GM23338 (cell line): Measurements from ENCODE around the gene LYSMD3. TPM values are rescaled to one million over a fixed set of nuclear protein-coding genes. Genes with fewer than 3 reads are reported as not detected.

ENCODE experiments used
- ATAC-seq: fragments of 200-7000 bp; cut with Tn5 transposase; 3 replicates; pipeline ENCODE4 v1.9.1; 2020
- DNase-seq: peaks from one replicate; pipeline ENCODE4 v3.0.0-alpha.2; 2015; ENCODE audit warnings: low spot score
- H2AFZ ChIP-seq: fragments of 200-600 bp; sonication (generic); 2 replicates; pipeline ENCODE4 v1.8.0; 2016; ENCODE audit warnings: antibody characterized with exemption, mild to moderate bottlenecking, moderate library complexity
- H3F3A ChIP-seq: fragments of 200-600 bp; sonication (generic); replicated peaks from 2 replicates; pipeline ENCODE4 v1.8.0; 2017; ENCODE audit warnings: antibody characterized with exemption, mixed run types, low read depth
- H3K27ac ChIP-seq: fragments of 200-600 bp; sonication (generic); 2 replicates; pipeline ENCODE4 v1.6.1; 2016; ENCODE audit warnings: low read depth
- H3K27me3 ChIP-seq: fragments of 200-600 bp; sonication (generic); 2 replicates; pipeline ENCODE4 v1.8.0; 2016; ENCODE audit warnings: mild to moderate bottlenecking, mixed run types, moderate library complexity; ENCODE audit not compliant: insufficient read depth
- H3K36me3 ChIP-seq: fragments of 200-600 bp; sonication (generic); 2 replicates; pipeline ENCODE4 v1.8.0; 2016; ENCODE audit warnings: mild to moderate bottlenecking; ENCODE audit not compliant: insufficient read depth
- H3K4me1 ChIP-seq: fragments of 200-600 bp; sonication (generic); 2 replicates; pipeline ENCODE4 v1.8.0; 2016; ENCODE audit warnings: mild to moderate bottlenecking, moderate library complexity; ENCODE audit not compliant: insufficient read depth
- H3K4me2 ChIP-seq: fragments of 200-600 bp; sonication (generic); 2 replicates; pipeline ENCODE4 v1.7.1; 2017; ENCODE audit warnings: mixed run types
- H3K4me3 ChIP-seq: fragments of 200-600 bp; sonication (generic); 2 replicates; pipeline ENCODE4 v1.6.1; 2016; ENCODE audit warnings: mixed run types
- H3K79me2 ChIP-seq: fragments of 200-600 bp; sonication (generic); replicated peaks from 2 replicates; pipeline ENCODE4 v1.8.0; 2017; ENCODE audit warnings: mild to moderate bottlenecking; ENCODE audit not compliant: insufficient read depth
- H3K9me2 ChIP-seq: fragments of 200-600 bp; sonication (generic); 2 replicates; pipeline ENCODE4 v1.8.0; 2017; ENCODE audit not compliant: insufficient read depth
- H4K20me1 ChIP-seq: fragments of 200-600 bp; sonication (generic); replicated peaks from 2 replicates; pipeline ENCODE4 v1.8.0; 2017; ENCODE audit warnings: mild to moderate bottlenecking; ENCODE audit not compliant: insufficient read depth
- H3K27ac Mint-ChIP-seq: 2 replicates; pipeline ENCODE4 v1.8.0; 2020; ENCODE audit warnings: inconsistent platforms, mild to moderate bottlenecking, moderate library complexity, mixed read lengths
- H3K27me3 Mint-ChIP-seq: 3 replicates; pipeline ENCODE4 v1.8.0; 2022; ENCODE audit warnings: low read depth, mild to moderate bottlenecking, moderate library complexity, mixed read lengths, inconsistent platforms; ENCODE audit not compliant: insufficient read depth, poor library complexity
- H3K36me3 Mint-ChIP-seq: 3 replicates; pipeline ENCODE4 v1.8.0; 2021; ENCODE audit warnings: low read depth, mild to moderate bottlenecking, inconsistent platforms, moderate library complexity, mixed read lengths
- H3K4me1 Mint-ChIP-seq: 3 replicates; pipeline ENCODE4 v1.8.0; 2020; ENCODE audit warnings: mild to moderate bottlenecking, inconsistent platforms, mixed read lengths
- H3K4me3 Mint-ChIP-seq: 3 replicates; pipeline ENCODE4 v1.8.0; 2021; ENCODE audit warnings: moderate library complexity, mild to moderate bottlenecking, inconsistent platforms, mixed read lengths
- H3K9me3 Mint-ChIP-seq: 3 replicates; pipeline ENCODE4 v1.8.0; 2020; ENCODE audit warnings: moderate library complexity, mild to moderate bottlenecking, inconsistent platforms, mixed read lengths
- CREB1 ChIP-seq: fragments of 250-450 bp; sonication (Bioruptor Pico); IDR thresholded peaks from 2 replicates; pipeline ENCODE4 v1.5.0; 2020; ENCODE audit warnings: low read depth, mild to moderate bottlenecking, moderate library complexity
- ETS1 ChIP-seq: IDR thresholded peaks from 2 replicates; pipeline ENCODE4 v1.6.1; 2016; ENCODE audit warnings: antibody characterized with exemption
- EZH2phosphoT487 ChIP-seq: fragments of 200-600 bp; sonication (generic); IDR thresholded peaks from one replicate; pipeline ENCODE4 v1.8.1; 2018; ENCODE audit warnings: antibody characterized with exemption; ENCODE audit not compliant: unreplicated experiment
- JUNB ChIP-seq: IDR thresholded peaks from one replicate; pipeline ENCODE4 v1.6.1; 2016; ENCODE audit warnings: antibody characterized with exemption; ENCODE audit not compliant: unreplicated experiment
- NANOG ChIP-seq: IDR thresholded peaks from 2 replicates; pipeline ENCODE4 v1.6.1; 2016; ENCODE audit warnings: antibody characterized with exemption, borderline replicate concordance
- POLR2AphosphoS5 ChIP-seq: IDR thresholded peaks from 2 replicates; pipeline ENCODE4 v1.6.1; 2016; ENCODE audit warnings: antibody characterized with exemption, low read depth
- STAT1 ChIP-seq: IDR thresholded peaks from one replicate; pipeline ENCODE4 v1.6.1; 2016; ENCODE audit warnings: antibody characterized with exemption; ENCODE audit not compliant: unreplicated experiment
- ZNF114 ChIP-seq: fragments of 250-450 bp; sonication (Bioruptor Pico); IDR thresholded peaks from 2 replicates; pipeline ENCODE4 v1.5.0; 2020; ENCODE audit warnings: mild to moderate bottlenecking, moderate library complexity
- ZNF462 ChIP-seq: fragments of 250-450 bp; sonication (Bioruptor Pico); IDR thresholded peaks from 2 replicates; pipeline ENCODE4 v1.5.0; 2020; ENCODE audit warnings: mild to moderate bottlenecking, moderate library complexity
- polyA plus RNA-seq: library from polyadenylated mRNA; unstranded; fragments of >200 nt; fragmentation: Nextera tagmentation; extraction: Ambion mirVana; gene quantifications from 2 replicates; pipeline ENCODE4 v1.2.1, GENCODE V29; 2016
- total RNA-seq: library from RNA; depleted of rRNA; stranded (reverse); fragments of >200 nt; shearing (Covaris generic); gene quantifications from 2 replicates; pipeline ENCODE4 v1.2.3, GENCODE V29; 2014

Gene LYSMD3
- total and polyA plus RNA-seq, 2 experiments from 2014 or later = 10.7 to 19.6 TPM

GRCh38 chr5:90557871-90558270 is 28.5 kb upstream of the LYSMD3 start (continued):
- no peak for TF ChIP-seq ZNF462 (CRISPR knock-in tag)
- TF ChIP-seq EZH2phosphoT487 = no peak
- TF ChIP-seq STAT1 = no peak
- TF ChIP-seq CREB1 (CRISPR knock-in tag) = no peak
- TF ChIP-seq ZNF114 (CRISPR knock-in tag) = no peak
- TF ChIP-seq ETS1 = no peak

GRCh38 chr5:90557391-90557790 is 28.0 kb upstream of the LYSMD3 start:
- Histone ChIP-seq H4K20me1 (no peaks in the 10 kb centered on the region), H3K4me3 (peak overlapping the region; percentile 80), H3K27ac (no peak overlapping the region), H3K4me2 (peak overlapping the region; percentile 81), H3K4me1 (peaks cover 73% of the 10 kb centered on the region), H3K79me2 (peaks cover 34% of the 10 kb centered on the region), H3F3A (no peaks in the 10 kb centered on the region), H3K9me2 (no peaks in the 10 kb centered on the region), H3K36me3 (no peaks in the 10 kb centered on the region), H2AFZ (no peak overlapping the region), H3K27me3 (no peaks in the 10 kb centered on the region)
- TF ChIP-seq POLR2AphosphoS5 (no peak), ZNF114 (CRISPR knock-in tag) (no peak), NANOG (peak; percentile 57; the same call in 1 of the 2 replicates), JUNB (no peak)
- Mint-ChIP-seq H3K4me1 (peaks cover 69% of the 10 kb centered on the region), H3K27ac (no peak overlapping the region; the same call in 1 of the 2 replicates), H3K9me3 (no peaks in the 10 kb centered on the region; the same call in 2 of the 3 replicates), H3K27me3 (peaks cover 5% of the 10 kb centered on the region), H3K36me3 (no peaks in the 10 kb centered on the region; the same call in 2 of the 3 replicates), H3K4me3 (peak overlapping the region; percentile 90)
- DNase-seq (peak; percentile 48), ATAC-seq (no peak)
